ENCODE results near the gene PECR. TPM values are rescaled to one million over a fixed set of nuclear protein-coding genes. Genes with fewer than 3 reads are reported as not detected.

PECR gene
- total and polyA plus RNA-seq, 2 of the 13 experiments (the other 11 are each of a cell fraction or from before 2014, with no cell fraction given) = 151 to 153 TPM

GRCh38 chr2:216013080-216013909, 68.3 kb downstream of the PECR start, which contains the start of gene MREG (continued):
- no peak for TF ChIP-seq LBX2 (CRISPR knock-in tag; IDR thresholded peaks at IDR 0.05; ENCODE audit: borderline replicate concordance)
- no peak for TF ChIP-seq GATA4 (IDR thresholded peaks at IDR 0.05; ENCODE audit: borderline replicate concordance, low read depth)
- no peak for TF ChIP-seq PRPF4 (IDR thresholded peaks at IDR 0.05; ENCODE audit: low read depth, low read length, poor library complexity, severe bottlenecking)
- TF ChIP-seq IRF1 (CRISPR knock-in tag; IDR thresholded peaks at IDR 0.05; ENCODE audit: low read depth) = 0 out of 2 replicates have a peak, but pooled peaks have one; percentile 44
- no peak for TF ChIP-seq U2AF1 (optimal IDR thresholded peaks at IDR 0.05; ENCODE audit: low read depth, low read length)
- peak; percentile 25; the same call in 1 of the 2 replicates for TF ChIP-seq ATF2 (CRISPR knock-in tag; IDR thresholded peaks at IDR 0.05)
- no peak for TF ChIP-seq ZNF547 (CRISPR knock-in tag; IDR thresholded peaks at IDR 0.05)
- TF ChIP-seq ZNF496 (CRISPR knock-in tag; IDR thresholded peaks at IDR 0.05; ENCODE audit: insufficient replicate concordance) = no peak
- TF ChIP-seq GFI1 (CRISPR knock-in tag; IDR thresholded peaks at IDR 0.05; ENCODE audit: borderline replicate concordance) = no peak
- TF ChIP-seq ZBTB1 (CRISPR knock-in tag; IDR thresholded peaks at IDR 0.05; ENCODE audit: borderline replicate concordance) = no peak
- no peak for TF ChIP-seq SOX5 (CRISPR knock-in tag; IDR thresholded peaks at IDR 0.05; ENCODE audit: borderline replicate concordance)
- TF ChIP-seq FOXO4 (CRISPR knock-in tag; conservative IDR thresholded peaks at IDR 0.05) = 0 out of 2 replicates have a peak, but pooled peaks have one; percentile 59
- no peak for TF ChIP-seq ZMAT5 (CRISPR knock-in tag; IDR thresholded peaks at IDR 0.05; ENCODE audit: borderline replicate concordance, low read depth)
- no peak for TF ChIP-seq HOXA7 (CRISPR knock-in tag; IDR thresholded peaks at IDR 0.05)
- TF ChIP-seq ZNF432 (CRISPR knock-in tag; IDR thresholded peaks at IDR 0.05; ENCODE audit: borderline replicate concordance) = no peak
- TF ChIP-seq POLR2A (IDR thresholded peaks at IDR 0.05; ENCODE audit: insufficient read depth in 1 of 2, low read depth in 2 of 2, low read length in 2 of 2) = no peak
- no peak for TF ChIP-seq KLF9 (CRISPR knock-in tag; IDR thresholded peaks at IDR 0.05; ENCODE audit: low read depth)
- no peak for TF ChIP-seq FOXK1 (CRISPR knock-in tag; IDR thresholded peaks at IDR 0.05; ENCODE audit: borderline replicate concordance, low read depth)
- no peak for TF ChIP-seq HNF4G (IDR thresholded peaks at IDR 0.05; ENCODE audit: borderline replicate concordance, low read depth, low read length)
- TF ChIP-seq HNF4G (CRISPR knock-in tag; IDR thresholded peaks at IDR 0.05; ENCODE audit: borderline replicate concordance, low read depth) = no peak
- TF ChIP-seq SRSF4 (IDR thresholded peaks at IDR 0.05; ENCODE audit: low read depth, low read length, poor library complexity, severe bottlenecking) = no peak
- 0 out of 2 replicates have a peak, but pooled peaks have one; percentile 49 for TF ChIP-seq ARNT2 (CRISPR knock-in tag; IDR thresholded peaks at IDR 0.05; ENCODE audit: low read depth)
- TF ChIP-seq ZNF33A (CRISPR knock-in tag; IDR thresholded peaks at IDR 0.05; ENCODE audit: borderline replicate concordance) = no peak
